OCI-LY7 (cell line): ENCODE data around the gene CEP164.
"Not testable (repeated sequence)": the region's sequence is repeated elsewhere in the genome, so short reads cannot be mapped to it uniquely, and the experiment has no call there.

ENCODE experiments used
- EZH2phosphoT487 ChIP-seq: fragments of 200-600 bp; sonication (generic); IDR thresholded peaks from 2 replicates; pipeline ENCODE4 v1.6.1; 2018; ENCODE audit warnings: low read depth, borderline replicate concordance, mild to moderate bottlenecking, mixed run types, antibody characterized with exemption, low read length, moderate library complexity, mixed read lengths
- TF ChIP-seq, protein P1 (sequence below): fragments of 200-600 bp; sonication (generic); conservative IDR thresholded peaks from 2 replicates; pipeline ENCODE4 v1.5.1; 2014; ENCODE audit warnings: mild to moderate bottlenecking, antibody characterized with exemption, low read length, moderate library complexity, mixed read lengths

DNA sequence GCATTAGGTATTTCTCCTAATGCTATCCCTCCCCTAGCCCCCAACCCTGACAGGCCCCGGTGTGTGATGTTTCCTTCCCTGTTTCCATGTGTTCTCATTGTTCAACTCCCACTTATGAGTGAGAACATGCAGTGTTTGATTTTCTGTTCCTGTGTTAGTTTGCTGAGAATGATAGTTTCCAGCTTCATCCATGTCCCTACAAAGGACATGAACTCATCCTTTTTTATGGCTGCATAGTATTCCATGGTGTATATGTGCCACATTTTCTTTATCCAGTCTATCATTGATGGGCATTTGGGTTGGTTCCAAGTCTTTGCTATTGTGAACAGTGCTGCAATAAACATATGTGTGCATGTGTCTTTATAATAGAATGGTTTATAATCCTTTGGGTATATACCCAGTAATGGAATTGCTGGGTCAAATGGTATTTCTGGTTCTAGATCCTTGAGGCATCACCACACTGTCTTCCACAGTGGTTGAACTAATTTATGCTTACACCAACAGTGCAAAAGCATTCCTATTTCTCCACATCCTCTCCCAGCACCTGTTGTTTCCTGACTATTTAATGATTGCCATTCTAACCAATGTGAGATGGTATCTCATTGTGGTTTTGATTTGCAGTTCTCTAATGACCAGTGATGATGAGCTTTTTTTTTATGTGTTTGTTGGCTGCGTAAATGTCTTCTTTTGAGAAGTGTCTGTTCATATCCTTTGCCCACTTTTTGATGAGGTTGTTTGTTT lies 71.6 kb downstream of the CEP164 start:
- not testable (repeated sequence) for TF ChIP-seq EZH2phosphoT487
- TF ChIP-seq, protein P1, sequence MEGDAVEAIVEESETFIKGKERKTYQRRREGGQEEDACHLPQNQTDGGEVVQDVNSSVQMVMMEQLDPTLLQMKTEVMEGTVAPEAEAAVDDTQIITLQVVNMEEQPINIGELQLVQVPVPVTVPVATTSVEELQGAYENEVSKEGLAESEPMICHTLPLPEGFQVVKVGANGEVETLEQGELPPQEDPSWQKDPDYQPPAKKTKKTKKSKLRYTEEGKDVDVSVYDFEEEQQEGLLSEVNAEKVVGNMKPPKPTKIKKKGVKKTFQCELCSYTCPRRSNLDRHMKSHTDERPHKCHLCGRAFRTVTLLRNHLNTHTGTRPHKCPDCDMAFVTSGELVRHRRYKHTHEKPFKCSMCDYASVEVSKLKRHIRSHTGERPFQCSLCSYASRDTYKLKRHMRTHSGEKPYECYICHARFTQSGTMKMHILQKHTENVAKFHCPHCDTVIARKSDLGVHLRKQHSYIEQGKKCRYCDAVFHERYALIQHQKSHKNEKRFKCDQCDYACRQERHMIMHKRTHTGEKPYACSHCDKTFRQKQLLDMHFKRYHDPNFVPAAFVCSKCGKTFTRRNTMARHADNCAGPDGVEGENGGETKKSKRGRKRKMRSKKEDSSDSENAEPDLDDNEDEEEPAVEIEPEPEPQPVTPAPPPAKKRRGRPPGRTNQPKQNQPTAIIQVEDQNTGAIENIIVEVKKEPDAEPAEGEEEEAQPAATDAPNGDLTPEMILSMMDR: not testable (repeated sequence)
